ENCODE results near the gene IRX6.

Gene IRX6

DNA sequence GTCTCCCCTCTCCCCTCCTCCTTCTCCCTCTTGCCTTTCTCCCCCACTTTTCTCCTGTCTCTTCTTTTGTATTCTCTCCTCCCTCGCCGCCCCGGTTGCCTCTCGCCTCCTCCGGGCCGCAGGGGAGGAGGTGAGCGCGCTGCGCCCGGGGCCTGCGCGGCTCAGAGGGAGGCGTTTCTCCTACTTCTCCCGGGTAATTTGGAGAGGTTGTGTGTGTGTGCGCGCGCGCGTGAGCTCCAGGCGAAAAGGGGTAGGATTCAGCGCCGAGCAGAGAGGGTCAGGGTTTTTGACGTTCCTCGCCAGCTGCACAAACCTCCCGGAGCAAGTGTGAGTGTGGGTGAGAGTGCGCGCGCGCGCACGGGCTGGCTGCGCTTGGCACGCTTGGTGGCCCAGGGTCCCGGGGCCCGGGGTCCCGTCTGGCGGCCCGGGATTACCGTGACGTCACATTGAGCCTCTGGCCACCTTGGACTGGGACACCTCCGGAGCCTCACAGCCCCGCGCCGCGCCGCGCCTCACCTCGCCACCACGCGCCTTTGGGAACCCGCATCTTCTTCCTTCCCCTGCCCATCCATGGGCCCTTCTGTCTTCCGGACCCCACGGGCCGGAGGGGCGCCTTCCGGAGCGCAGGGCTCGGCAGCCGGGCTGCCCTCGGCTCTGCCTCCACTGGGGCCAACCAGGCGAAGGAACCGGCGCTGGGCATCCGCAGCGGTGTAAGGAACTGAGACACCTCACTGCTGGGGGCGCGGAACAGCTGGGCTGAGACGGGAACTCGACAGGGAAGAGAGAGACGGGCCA lies 479 bp downstream of the IRX6 start:
- DNase-seq (ENCODE audit: low read depth) = no peak

DNA sequence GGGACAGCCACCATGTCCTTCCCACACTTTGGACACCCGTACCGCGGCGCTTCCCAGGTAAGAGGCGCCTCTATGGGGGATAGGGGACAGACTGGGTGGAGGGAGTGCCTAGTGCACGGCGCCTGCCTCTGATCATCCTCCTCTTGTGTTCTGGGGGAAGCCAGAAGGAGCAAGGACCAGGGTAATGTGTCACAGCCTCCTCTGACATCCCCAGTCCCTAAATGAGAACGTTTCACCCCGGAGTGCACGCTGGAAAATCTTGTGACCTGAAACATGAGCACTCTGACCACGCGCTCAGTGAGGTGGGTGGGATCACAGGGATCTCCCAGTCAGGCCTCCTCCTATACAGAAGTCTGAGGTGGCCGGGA lies 1.1 kb downstream of the IRX6 start:
- DNase-seq (ENCODE audit: low read depth) = no peak

DNA sequence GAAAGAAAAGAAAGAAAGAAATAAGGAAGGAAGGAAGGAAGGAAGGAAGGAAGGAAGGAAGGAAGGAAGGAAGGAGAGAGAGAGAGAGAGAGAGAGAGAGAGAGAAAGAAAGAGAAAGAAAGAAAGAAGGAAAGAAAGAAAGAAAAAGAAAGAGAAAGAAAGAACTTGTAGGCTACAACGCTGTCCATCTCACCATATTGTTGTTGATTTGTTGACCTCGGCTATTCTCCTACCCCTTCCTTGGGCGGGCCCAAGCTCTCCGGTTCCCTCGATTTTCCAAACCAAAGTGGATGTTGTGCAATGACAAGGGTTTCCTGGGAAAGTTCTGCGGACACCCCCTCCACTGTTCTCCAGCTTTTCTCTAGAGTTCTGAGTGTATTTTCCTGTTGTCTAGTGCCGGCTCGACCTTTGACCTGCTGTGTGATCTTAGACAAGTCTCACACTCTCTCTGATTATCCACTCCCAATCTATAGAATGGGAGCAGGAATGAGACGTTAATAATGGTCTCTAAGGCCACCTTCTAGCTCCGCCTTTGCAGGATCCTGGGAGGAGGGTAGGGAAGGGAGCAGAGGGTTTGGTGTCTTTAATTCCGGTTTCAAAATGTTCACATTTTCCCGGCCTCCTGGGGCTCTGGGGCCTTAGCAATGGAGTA lies 1.6 kb downstream of the IRX6 start:
- DNase-seq (ENCODE audit: low read depth) = no peak

DNA sequence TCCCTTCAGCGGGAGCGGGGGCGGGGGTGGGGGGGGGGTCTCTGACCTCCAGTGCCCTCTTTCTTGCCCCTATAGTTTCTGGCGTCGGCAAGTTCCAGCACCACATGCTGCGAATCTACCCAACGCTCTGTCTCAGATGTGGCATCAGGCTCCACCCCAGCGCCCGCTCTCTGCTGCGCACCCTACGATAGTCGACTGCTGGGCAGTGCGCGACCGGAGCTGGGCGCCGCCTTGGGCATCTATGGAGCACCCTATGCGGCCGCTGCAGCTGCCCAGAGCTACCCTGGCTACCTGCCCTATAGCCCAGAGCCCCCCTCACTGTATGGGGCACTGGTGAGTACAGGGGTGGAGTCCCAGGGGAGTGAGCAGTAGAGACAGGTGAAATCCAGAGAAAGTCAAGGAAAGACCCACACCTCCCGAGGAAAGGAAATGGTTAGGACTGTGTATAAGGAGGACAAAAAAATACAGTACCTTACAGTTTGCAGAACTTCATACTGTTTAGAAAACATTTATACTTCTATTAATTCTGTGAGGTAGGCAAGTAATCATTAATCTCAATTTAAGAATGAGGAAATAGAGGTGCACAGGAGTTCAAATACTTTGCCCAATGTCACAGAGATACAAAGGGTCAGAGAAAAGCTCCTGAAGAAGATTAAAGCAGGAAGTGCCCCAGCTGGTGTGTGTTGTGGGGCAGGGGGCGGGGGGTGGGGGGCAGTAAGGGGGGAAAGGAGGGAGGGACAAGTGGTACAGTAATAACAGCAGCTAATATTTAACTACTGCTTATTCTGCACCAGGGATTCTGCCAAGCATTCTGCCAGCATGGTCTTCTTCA lies 2.5 kb downstream of the IRX6 start:
- DNase-seq (ENCODE audit: low read depth) = no peak

DNA sequence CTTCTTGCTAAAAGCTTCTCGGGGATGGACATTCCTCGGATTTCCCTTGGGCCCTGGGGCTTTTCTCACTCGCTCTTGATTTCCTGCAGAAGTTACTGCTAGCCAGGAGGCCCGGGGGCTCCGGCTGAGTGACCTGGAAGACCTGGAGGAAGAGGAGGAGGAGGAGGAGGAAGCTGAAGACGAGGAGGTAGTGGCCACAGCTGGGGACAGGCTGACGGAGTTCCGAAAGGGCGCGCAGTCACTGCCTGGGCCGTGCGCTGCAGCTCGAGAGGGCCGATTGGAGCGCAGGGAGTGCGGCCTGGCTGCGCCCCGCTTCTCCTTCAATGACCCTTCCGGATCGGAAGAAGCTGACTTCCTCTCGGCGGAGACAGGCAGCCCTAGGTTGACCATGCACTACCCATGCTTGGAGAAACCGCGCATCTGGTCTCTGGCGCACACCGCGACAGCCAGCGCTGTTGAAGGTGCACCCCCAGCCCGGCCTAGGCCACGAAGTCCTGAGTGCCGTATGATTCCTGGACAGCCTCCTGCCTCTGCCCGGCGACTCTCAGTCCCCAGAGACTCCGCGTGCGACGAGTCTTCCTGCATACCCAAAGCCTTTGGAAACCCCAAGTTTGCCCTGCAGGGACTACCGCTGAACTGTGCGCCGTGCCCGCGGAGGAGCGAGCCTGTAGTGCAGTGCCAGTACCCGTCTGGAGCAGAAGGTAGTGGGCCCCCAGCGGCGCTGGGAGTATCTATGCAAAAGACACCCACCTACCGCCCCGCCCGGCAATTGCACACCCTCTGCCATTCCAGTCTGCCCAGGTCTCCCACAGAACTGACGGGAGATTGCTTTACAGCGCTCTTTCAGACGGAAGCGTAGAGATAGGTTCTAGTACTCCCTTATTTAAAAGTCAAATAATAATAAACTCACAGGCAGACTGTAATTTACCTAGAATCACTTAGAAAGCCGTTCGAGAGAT lies 4.9 kb downstream of the IRX6 start:
- DNase-seq (ENCODE audit: low read depth) = no peak

DNA sequence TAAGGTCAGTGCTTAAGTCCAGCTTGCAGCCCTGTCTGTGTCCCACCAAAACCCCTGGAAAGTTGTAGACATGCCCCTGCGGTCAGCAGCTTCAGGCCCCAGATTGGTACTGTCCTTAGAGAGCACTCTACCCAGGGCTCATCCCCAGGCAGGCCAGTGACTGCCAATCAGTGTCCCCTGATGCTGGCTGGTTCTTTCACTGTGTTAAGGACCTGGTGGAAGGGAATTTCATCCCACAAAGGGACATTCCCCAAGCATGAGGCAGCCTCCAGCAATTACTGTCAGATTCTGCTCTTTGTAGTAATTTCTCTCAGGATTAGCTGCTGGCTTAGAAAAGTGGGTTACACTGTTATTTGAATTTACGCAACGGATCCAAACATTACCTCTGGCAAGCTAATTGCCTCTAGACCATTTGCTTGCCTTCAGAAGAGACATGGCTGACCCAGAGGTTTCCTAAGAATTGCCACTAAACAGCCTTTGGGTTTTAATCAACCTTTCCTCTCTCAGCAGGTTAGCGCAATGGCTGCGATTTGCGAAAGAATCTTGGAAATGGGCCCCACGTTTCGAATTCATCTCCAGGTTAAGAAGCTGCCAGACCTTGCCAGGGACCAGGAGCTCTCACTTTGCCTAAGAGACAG lies 5.9 kb downstream of the IRX6 start:
- no peak for DNase-seq (ENCODE audit: low read depth)

DNA sequence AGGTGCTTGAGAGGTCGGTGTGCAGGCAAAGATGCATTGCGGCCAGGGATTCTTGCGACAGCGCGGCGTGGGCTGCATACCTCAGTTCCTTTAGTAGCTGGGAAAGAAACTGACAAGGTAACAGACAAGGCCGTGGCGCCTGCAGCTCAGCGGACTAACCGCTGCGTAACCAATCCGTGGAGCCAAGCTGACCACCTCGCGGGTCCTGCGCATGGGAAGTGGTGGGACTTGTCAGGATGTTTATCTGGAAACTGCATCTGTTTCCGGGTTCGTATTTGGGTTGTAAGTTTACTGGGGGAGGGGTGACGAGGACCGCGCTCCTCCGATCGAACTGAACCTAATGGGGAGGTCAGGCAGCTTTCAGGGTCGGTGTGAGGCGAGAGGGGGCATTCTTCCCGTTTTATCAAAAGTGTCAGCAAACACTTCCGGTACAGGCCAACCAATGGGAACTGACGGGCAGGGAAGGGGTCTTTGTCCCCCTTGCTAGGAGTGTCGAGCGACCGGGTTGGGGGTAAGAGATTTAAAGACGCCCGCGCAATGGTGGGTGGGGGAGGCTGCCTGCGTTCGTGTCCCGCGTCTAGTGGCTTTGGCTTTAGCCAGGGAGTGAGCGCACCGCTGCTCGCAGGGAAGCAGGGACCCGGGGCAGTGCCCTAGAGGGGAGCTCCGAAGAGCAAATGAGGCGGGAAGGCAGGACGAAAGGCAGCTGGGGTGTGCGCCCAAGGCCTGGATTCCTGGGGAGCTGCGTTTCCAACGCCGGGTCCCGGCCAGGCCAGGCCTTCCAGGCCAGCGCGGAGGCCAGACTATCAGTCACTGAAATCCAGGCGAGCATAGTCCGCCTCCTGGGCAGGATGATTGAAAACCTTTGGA lies 7.0 kb downstream of the IRX6 start:
- DNase-seq (ENCODE audit: low read depth) = no peak

DNA sequence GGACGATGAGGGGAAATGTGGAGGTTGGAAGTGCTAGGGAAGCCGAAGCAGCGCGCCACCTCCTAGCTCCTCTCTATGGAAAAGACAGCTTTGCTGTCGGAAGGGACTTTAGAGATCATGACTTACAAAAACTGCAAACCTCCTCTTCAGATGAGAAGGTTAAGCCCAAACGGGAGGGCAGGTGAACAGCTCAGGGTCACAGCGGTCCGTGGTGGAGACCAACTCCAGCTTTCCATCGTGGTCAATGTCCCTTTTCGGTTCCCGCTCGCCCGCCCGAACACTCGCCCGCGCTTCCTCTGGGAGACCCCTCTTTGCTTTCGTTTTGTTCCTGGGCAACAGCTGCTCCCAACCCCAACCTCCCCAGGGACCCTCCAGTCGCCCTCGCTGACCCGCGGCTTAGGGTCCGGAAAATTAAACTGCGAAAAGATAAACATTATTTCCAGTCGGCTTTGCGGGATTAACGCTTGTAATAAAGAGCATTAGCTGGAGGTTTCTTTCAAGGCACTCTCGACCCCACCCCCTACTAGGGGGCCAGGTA lies 7.7 kb downstream of the IRX6 start:
- no peak for DNase-seq (ENCODE audit: low read depth)

DNA sequence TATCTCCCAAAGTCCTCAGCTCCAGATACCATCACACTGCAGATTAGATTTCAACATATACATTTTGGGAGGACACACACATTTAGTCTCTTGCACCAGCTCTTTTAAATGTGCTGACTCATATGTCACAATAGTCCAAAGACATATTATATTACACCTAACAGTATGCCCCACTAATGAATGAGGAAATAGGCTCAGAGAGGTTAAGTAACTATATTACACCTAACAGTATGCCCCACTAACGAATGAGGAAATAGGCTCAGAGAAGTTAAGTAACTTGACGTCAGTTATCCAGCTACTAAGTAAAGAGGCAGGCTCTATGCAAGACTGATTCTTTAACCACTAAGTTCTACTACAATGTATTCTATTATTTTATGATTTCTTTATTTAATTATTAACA lies 9.7 kb downstream of the IRX6 start:
- DNase-seq (ENCODE audit: low read depth) = no peak

DNA sequence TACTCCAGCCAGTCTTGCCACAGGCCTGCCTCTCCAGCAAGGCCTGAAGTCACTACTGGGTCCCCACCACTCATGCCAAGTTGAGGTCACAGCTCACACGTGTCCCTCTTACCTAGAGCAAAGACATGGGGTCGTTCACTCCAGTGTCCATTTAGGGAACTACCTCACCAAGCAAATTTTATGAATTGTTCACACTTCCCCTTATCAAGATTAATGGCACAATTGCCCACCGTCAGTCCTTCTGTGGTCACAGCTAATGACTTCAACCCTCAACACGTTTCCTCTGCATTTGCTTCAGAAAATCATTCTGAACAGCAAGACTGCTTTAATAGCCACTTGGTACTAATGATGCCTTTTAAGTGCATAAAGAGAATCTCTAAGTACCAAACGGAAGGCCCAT lies 14.6 kb downstream of the IRX6 start:
- no peak for DNase-seq (ENCODE audit: low read depth)

DNA sequence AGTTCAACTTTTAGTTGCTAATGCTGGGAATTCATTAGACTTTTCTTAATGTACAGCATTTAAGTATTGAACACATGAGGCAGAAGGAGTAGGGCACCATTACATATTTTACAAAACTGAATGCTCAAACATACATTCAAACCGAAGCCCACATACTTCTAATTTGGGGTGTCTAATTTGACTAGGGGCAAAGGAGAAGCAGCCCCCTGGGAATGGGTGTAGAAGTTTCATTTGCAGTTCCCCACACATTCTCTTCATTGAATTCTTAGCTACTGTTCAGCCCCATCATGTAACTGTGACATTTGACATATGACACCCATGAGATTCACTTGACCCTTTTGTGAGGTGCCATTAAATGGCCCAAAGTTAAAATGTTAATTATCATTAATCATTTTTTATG lies 16.4 kb downstream of the IRX6 start:
- DNase-seq (ENCODE audit: low read depth) = no peak

DNA sequence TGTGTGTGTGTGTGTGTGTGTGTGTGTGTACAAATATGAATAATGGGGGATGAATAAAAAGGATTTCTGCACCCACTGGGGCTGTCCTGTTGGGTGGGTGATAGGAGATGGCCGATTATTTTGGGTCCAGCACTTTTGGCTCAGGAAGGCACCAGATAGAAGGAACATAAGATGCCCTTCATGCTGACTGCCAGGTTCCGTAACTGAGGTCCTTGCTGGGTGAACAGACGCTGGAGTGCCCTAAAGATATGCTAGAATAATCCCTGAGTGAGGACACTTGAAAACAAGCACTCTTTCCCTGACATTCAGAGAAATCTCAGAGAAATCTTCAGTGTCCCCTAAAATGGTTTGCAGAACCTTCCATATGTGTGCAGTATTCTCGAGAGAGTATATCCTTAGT lies 17.7 kb downstream of the IRX6 start:
- DNase-seq (ENCODE audit: low read depth) = no peak

DNA sequence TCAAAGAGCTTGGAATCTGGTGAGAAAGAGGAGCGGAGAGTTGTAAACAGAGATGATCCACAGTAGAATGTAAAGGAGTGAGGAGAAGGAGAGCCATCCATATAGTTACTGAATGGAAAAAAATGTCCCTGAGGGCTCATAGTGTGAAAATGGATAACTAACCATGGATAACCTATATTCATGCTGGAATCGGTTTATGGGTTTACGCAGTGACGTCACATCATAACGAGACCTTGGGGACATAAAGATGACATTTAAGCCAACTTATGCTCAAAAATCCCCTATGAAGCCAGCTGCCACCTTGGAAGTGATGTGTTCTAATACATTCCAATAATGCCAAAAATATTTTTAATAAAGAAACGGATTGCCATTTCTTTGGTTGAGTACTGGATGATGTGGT lies 22.5 kb downstream of the IRX6 start:
- no peak for DNase-seq (ENCODE audit: low read depth)

DNA sequence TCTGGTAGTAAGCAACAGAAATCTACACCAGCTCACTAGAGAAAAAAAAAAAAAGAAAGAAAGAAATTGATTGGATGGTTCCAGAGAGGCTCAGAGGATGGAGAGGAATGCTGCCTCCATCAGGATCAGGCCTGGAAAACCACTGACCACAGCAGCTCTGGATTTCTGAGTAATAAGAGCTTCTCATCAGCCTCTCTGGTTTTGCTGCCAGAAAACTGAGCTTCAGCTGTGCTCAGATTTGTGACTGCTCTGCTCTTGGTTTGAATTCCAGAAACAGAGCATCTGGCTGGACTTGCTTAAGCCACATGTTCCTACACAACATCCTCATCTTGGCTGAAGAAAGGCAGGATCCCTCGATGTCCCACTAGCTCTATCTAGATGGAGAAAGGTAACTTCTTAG lies 25.9 kb downstream of the IRX6 start:
- no peak for DNase-seq (ENCODE audit: low read depth)

DNA sequence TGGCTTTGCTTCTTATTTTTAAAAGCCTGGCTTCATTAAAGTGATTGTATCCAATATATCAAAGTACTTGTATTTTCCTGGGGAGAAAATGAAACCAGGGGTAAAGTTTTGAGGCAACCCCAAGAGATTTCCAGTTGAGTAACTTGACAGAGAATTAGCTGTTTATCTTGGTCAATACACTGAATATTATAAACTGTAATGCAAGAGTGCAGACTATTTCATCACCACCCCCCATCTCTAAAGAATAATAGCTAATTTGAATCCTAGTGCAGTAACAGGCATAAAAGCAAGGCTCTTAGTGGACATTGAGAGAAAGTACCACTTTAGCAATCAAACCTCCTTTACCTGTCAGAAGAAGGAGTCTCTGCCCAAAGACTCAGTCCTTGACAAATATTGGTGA lies 27.0 kb downstream of the IRX6 start:
- DNase-seq (ENCODE audit: low read depth) = no peak

DNA sequence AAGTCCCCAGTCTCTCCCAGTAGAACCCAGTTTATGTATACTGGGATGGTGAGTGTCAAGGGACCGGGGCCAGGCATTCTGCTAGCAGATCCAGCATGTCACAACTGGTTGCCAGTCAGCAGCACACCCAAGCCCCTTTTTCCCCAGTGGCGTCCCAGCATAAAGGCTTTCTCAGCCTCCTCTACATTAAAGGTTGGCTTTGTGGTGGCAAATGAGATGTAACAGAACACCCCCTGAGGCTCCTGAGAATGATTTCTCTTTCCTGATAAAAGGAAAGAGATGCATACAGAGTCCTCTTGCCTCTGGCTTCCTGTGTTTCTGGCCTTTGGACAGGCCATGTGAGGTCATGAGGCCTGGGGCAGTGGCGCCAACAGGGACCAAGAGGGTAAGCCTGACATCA lies 27.9 kb downstream of the IRX6 start:
- no peak for DNase-seq (ENCODE audit: low read depth)

DNA sequence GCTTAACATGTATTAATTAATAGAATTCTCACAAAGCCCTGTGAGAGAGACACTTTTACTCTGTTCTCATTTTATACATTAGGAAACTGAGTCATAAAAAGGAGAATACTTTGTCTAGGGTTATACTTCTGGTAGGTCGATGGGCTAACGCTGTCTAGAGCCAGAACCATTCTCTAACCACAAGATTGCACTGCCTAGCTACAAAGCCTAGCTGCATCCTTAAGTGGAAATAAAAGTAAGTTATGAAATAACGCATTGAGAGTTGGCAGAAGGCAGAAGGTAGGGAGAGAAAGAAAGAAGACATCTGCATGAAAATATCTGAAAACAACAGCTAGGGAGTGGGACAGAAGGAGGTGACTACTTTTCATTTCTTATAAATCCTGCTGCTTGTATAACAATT lies 33.2 kb downstream of the IRX6 start:
- DNase-seq (ENCODE audit: low read depth) = no peak

DNA sequence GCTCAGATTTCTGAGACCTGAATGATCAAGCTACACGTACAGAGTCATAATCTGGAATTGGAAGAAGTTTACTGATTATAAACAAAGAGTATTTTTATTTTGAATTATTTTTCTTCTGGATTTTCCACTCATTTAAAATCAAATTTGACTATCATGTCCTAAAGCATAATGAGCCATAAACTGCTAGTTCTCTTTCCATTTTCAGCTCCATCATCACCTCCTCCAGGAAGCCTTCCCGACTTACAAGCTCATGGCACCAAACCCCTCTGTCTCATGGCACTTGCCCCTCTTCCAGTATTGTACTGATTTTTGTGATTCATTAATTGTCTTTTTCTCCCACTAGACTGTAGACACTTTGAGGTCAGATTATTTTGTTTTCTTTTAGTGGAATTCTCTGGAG lies 35.9 kb downstream of the IRX6 start:
- DNase-seq (ENCODE audit: low read depth) = no peak

DNA sequence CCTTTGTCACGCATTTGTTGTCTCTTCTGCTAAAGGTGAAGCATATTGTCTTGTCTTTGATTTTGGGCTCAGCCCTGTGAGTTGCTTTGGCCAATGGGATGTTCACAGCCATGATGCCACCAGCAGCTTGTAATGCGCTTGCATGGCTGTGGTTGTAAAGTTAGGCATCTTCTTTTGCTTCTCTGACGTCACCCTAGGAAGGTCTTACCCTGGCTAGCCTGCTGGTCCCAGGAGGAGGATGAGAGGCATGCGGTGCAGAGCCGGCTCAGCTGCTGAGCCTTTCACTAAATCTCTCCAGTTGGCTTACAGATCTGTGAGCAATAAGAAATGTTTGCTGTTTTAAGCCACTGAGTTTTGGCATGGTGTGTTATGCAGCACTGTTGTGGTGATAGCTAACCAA lies 40.8 kb downstream of the IRX6 start:
- no peak for DNase-seq (ENCODE audit: low read depth)

DNA sequence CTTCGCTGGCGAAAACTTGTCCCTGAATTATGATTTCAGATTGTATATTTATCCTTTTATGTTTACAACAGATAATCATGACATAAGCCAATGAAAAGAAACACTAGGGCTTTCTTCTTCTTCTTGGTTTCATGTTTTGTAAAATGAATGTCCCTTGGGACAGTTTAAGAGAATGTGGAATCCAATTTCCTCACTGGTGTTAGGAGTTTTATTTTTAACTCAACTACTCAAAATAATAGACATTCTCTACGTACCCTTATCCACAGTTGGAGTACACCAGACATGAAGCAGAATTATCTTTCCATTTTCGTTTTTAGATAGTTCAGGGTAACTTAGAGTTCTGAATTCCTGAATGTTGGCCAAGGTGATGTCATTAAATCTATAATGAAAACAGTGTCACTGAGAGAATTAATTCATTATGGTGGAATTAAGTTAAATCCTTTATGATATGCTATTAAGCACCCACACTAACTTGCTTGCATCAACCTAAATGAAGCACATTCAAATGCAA lies 43.4 kb downstream of the IRX6 start:
- DNase-seq (ENCODE audit: low read depth) = no peak

All from amniotic epithelial cell (primary cell).